ENCODE data around the gene RABL6. TPM values are rescaled to one million over a fixed set of nuclear protein-coding genes. Genes with fewer than 3 reads are reported as not detected.

RABL6 gene
- total RNA-seq, 2 experiments from 2014 or later: 101 to 106 TPM

DNA sequence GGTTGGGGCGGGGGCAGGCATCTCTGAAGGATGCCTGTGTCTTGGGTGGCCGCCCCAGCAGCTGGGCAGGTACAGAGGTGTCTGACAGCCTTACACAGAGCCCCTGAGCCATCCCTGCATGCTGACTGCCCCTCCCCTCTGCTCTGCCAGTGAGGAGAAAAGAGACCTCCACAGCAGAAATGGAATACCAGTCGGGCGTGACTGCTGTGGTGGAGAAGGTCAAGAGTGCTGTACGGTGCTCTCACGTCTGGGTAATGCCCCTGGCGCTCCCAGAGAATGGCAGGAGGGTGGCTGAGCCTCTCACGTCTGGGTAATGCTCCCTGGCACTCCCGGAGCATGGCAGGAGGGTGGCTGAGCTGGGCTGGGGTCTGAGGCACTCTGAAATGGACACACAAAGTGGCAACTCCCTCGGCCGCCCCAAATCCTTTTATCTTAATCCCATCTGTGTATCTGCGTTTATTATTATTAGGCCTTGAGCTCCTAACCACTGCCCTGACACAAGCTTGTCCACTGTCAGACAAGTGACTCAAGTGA lies 2.5 kb upstream of the RABL6 start:
- POLR2A ChIA-PET: no interaction called here
- CTCF ChIA-PET: interaction anchor here (1.2 to 1.7 kb wide), 2 partner anchors 13 to 39 kb away, joined by 3 to 7 read pairs; no protein-coding TSS in a partner anchor

DNA sequence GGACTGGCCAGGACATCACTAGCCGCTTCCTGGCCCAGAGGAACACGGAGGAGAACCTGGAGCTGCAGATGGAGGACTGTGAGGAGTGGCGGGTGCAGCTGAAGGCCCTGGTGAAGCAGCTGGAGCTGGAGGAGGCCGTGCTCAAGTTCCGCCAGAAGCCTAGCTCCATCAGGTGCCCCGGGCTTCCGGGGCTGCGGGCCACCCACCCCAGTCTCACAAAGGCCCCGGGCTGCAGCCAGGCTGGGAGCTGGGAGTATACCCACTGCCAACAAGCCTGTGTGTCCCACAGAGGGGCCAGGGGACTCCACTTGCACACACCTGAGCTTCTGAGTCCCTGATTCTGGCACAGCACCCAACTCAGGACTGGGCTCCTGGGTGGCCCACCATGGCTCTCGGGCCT lies 1.7 kb upstream of the RABL6 start:
- POLR2A ChIA-PET: interaction anchor here (1.7 kb wide), 1 partner anchor 281 kb away, joined by 4 read pairs; the partner anchor contains the start of gene MAN1B1
- CTCF ChIA-PET: interaction anchor here (1.2 to 1.7 kb wide), 3 partner anchors 14 to 40 kb away, joined by 3 to 7 read pairs (median 3); no protein-coding TSS in a partner anchor

DNA sequence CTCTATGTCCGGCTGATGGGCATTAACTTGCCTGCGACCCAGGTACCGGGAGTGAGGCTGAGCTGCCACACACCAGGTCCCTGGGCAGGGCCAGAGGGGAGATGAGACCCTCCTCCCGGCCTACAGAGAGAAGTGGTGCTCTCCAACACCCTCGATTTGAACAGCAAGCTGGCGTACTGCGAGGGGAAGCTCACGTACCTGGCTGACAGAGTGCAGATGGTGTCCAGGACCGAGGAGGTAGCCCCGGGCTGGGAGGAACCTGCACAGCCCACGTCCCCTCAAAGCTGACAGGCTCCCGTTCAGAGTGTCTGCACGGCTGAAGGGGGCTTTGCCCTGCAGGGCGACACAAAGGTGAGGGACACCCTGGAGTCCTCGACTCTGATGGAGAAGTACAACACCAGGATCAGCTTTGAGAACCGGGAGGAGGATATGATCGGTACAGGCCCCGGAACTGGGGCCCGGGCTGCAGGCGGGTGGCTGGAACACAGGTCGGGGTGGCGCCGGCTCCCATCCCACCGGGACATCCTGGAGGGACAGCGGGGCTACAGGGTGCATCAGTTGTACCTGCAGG lies 1.0 kb upstream of the RABL6 start:
- POLR2A ChIA-PET: interaction anchor here (0.6 to 1.7 kb wide), 2 partner anchors 281 to 382 kb away, joined by 3 to 4 read pairs; partner anchors contain the start of gene MAN1B1
- CTCF ChIA-PET: interaction anchor here (1.0 to 1.7 kb wide), 5 partner anchors 9 to 289 kb away, joined by 3 to 7 read pairs (median 3); no protein-coding TSS in a partner anchor

DNA sequence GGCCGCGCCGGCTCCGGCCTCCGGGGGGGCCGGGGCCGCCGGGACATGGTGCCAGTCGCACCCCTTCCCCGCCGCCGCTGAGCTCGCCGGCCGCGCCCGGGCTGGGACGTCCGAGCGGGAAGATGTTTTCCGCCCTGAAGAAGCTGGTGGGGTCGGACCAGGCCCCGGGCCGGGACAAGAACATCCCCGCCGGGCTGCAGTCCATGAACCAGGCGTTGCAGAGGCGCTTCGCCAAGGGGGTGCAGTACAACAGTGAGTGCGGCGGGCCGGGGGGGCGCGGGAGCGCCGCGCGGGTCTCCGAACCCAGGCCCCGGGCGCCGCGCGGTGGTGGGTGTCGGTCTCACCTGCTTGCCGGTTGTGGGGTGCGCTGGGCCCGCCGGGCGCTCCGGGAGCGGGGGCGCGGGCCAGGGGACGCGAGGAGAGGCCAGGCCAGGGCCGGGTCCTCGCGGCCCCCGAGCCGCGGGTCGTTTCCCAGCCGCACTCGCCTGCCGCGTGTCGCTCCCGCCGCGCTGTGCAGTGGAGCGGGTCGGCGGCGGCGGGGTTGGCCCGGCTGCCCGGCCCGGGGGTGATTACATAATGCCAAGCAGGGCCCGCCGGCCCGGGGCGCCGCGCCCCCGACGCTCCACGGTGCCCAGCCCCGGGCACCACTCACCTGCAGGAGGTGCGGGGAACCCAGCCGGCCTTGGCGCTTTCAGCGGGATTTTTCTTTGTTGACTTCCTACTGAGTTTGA lies 492 bp downstream of the RABL6 start:
- CTCF ChIA-PET: interaction anchor here (1.2 to 2.6 kb wide), 3 partner anchors 16 to 34 kb away, joined by 3 to 9 read pairs (median 5); partner anchors contain the start of gene AJM1
- POLR2A ChIA-PET: interaction anchor here (0.6 to 1.7 kb wide), 4 partner anchors 40 to 279 kb away, joined by 3 to 10 read pairs (median 4); partner anchors contain the start of gene MAN1B1

DNA sequence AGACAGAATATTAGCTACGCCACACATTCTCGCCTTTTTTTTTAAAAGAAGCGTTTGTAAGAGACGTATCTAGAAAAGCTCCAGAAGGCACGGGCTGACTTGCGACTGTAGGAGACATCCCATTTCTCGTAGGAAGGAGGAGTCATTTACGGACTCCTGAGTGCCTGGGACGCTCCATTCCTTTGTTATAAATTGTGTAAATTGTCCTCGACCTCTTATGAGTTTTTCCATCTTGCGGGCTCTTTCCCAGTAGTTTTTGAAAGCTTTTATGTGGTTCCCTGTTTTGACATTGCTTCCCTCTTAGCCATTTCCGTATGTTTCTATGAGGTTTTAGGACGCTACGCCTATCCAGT lies 1.0 kb downstream of the RABL6 start:
- CTCF ChIA-PET: interaction anchor here (1.2 to 2.6 kb wide), 3 partner anchors 16 to 34 kb away, joined by 3 to 9 read pairs (median 5); partner anchors contain the start of gene AJM1
- POLR2A ChIA-PET: interaction anchor here (0.9 kb wide), 1 partner anchor 226 kb away, joined by 3 read pairs; no protein-coding TSS in a partner anchor

DNA sequence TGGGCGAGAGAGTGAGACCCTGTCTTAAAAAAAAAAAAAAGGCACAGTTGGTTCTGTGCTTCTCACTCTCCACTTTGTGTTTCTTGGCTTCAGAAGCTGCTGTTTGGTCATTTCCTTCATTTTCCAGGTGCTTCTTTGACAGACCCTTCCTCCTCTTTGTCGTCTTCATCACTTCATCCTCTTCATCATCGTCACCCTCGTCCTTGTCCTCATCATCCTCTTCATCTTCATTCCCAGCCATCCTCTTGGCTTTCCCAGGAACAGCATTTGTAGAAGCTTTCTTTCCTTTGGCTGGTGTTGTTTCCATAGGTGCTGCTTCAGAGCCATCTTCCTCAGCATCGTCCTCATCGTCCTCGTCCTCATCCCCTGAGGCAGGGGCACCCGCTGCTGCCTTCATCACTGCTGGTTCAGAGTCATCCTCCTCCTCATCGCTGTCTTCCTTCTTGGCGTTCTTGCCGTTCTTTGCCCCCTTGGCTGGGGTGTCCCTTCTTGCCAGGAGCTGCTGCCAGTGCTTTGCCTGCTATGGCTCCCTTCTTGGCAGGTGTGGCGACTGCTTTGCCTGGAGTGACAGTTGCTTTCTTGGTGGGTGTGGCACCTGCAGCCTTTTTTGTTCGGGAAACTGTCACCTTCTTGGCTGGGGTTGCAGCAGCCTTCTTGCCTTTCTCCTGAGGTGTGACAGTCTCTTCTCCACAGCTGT lies 7.1 kb downstream of the RABL6 start:
- ChIA-PET CTCF (interaction anchor here (0.9 to 1.1 kb wide), 3 partner anchors 8 to 214 kb away, joined by 3 to 7 read pairs (median 3); partner anchors contain the start of gene AJM1), POLR2A (interaction anchor here (0.8 kb wide), 1 partner anchor 125 kb away, joined by 5 read pairs; no protein-coding TSS in a partner anchor)

DNA sequence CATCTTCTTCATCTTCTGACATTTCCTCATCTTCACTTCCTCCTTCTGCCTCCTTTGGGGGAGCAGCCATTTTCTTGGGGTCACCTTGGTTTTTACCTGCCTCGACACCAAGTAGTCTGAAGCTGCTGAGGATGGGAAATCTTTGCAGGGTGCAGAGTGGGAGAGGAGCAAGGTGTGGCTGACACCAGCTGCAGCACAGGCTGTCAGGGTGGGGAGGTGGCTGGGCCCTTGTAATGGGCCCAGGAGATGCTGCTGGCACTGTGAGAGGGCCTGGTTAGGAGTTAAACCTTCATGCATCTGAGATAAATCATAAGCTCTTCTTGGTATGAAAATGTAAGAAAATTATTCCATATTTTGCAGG lies 7.7 kb downstream of the RABL6 start:
- CTCF ChIA-PET: interaction anchor here (0.9 to 1.1 kb wide), 3 partner anchors 8 to 213 kb away, joined by 3 to 7 read pairs (median 3); partner anchors contain the start of gene AJM1
- POLR2A ChIA-PET: no interaction called here

DNA sequence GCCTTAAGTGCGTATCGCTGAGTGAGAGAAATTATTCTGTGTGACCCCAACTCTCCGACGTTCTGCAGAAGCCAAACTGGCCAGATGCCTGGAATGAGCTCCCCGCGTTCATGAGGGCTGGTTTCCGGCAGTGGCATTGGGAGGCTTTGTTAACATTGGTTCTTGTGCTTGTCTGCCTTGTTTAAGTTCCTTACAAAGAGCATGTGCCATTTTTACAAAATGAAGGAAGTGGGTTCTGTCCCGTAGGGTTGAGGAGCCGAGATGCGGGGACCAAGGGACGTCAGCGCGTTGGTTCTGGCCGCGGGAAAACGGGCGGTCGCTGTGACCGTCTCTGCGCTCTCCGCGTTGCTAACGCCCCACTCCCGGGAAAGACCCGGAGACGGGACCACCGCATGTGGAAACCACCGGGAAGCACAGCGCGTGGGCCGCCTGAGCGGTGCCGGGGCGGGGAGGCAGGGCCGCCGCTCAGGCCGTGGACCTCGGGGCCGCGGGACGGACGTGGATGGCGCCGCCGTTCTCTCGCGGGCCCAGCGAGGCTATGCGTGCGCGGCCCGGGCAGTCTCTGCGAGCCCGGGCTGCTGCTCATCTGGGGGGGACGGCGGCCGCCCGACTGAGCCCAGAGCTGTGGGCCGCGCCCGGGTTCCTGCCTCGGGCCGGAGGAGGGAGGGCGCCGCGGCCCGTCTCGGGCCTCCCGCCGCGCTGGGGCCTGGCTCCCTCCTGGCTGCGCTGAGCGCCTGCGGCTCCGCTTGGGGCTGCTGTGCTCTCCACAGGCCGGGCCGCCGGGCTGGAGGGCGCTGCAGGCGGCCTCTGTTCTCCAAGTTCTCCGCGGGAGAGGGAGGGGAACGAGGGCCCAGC lies 13.4 kb downstream of the RABL6 start:
- CTCF ChIA-PET: no interaction called here
- POLR2A ChIA-PET: no interaction called here

DNA sequence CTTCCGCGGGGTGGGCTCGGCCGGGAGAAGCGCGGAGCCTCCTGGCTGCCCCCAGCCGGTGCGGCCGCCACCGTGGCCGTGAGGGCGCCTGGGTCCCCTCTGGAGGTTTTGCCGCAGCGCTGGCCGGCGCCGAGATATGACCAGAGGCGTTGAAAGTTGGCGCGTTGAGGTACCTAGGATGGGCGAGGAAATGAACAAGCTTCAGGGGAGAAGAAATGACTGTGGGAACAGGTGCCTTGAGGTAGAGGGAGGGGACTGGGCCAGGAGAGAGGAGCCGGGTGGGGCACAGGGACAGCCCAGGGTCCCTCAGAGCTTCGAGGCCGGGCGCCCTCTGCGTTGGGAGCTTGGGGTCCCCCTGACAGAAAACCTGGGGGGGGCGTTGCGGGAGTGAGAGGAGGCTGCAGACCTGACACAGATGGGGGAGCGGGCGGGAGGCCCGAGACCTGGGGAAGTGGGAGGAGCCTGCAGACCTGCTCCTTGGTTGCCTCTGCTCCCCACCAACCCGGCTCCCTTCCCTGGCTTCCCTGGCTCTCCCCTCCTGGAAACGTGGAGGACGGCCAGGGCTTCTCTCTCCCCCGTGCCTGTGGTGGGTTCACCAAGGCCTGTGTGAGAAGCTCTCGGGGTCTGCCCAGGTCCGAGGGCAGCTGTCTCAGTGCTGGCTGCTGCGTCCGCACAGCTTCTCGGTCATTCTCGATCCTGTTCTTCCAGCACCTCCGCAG lies 14.2 kb downstream of the RABL6 start:
- ChIA-PET POLR2A (no interaction called here), CTCF (interaction anchor here (0.7 to 0.9 kb wide), 2 partner anchors 213 to 260 kb away, joined by 3 read pairs; no protein-coding TSS in a partner anchor)

DNA sequence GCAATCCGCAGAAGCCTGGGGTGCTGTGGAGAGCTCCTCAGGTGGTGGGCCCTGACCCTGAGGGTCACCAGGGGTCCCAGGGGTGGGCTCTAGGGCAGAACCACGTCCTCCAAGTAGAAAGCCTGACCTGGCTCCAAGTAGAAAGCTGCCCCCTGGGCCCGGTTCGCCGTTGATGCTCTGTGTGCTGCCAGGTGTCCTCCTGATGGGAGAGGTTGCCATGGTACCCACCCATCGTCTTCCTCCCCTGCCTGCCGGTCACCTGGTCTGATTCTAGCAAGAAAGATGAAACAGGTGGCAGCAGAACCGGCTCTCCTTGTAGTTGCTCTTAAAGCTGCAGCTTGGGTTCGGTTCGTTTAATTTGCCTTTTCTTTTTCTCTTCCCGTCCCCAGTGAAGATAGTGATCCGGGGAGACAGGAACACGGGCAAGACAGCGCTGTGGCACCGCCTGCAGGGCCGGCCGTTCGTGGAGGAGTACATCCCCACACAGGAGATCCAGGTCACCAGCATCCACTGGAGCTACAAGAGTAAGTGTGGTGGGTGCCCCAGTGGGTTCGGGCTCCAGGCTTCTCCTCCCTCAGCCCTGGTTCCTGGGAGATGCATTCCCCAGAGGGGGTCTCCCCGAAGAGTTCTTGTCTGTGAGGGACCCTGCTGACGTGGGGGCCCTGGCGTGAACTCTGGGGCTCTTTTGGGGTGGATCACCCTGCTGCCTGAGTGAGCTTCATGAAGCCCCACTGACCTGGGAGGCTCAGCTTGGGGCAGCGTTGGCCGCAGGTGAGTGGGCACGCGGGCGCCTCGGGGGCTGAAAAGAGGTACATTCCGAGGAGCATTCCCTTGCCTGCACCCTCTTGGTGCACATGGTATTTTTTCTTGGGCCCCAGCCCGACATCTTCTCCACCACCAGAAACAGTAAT lies 15.6 kb downstream of the RABL6 start:
- POLR2A ChIA-PET: no interaction called here
- CTCF ChIA-PET: interaction anchor here (0.7 to 2.5 kb wide), 7 partner anchors 12 to 261 kb away, joined by 3 to 7 read pairs (median 3); no protein-coding TSS in a partner anchor

DNA sequence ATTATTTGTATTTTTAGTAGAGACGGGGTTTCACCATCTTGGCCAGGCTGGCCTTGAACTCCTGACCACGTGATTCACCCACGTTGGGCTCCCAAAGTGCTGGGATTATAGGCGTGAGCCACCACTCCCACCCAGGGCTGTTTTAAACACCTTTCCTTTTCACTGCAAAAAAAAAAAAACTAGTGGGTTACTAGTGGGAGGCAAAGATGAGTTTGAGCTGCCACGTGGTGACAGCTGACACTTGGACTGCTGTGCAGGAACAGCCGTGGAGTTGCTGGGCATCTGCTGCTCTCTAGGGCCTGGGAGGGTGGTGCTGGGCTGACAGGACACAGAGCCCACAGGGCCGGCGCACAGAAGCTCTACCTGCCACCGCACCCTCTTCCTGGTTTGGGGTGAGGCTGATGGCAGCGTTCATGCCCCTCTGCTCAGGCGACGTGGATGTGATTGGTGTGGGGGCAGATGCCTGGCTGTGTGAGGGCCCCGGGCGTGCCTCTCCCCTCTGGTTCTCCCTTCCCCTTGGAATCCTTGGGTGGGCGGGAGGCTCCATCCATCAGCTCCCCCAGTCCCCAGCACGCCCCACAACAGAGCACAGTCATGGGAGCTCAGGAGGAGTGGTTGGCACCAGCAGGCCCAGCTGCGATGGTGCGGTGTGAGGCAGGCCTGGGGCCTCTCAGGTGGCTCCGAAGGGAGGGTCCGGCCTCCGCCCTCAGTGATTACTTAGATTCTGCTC lies 16.9 kb downstream of the RABL6 start:
- CTCF ChIA-PET: interaction anchor here (0.7 to 2.5 kb wide), 5 partner anchors 10 to 23 kb away, joined by 3 to 7 read pairs (median 4); no protein-coding TSS in a partner anchor
- POLR2A ChIA-PET: no interaction called here

DNA sequence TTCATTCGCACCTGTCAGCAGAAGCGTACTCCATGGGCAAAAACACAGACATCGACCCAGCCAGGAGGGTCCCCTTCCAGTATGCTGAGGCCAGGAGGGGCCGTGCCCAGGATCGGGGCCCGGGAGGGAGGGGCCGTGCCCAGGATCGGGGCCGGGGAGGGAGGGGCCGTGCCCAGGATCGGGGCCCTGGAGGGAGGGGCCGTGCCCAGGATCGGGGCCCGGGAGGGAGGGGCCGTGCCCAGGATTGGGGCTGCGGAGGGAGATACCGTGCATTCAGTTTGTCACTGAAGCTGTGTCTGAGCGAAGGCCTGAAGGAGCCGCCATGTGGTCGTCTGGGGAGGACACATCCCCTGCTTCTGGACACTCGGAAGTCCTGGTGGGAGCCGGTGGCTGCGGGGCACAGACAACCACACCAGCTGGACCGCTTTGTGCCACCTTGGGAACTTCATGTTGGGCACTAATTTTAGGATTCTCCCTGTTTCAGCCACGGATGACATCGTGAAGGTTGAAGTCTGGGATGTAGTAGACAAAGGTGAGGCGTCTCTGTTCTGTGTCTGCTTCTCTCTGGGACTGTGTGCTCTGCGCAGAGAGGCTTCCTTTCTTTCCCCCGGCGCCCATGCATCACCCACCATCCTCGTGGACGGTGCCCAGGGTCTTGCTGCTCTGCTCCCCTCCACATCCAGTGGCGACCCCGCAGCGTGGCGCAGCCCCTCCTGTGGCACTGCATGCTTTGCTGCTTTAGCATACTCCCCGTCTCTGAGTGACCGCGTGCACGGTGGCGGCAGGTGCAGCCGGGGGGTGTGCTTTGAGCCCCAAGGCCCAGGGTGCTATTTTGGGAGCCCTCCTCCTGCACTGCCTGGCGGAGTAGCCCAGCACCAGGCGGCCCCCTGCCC lies 17.8 kb downstream of the RABL6 start:
- ChIA-PET POLR2A (no interaction called here), CTCF (interaction anchor here (1.5 kb wide), 1 partner anchor 242 kb away, joined by 3 read pairs; no protein-coding TSS in a partner anchor)

DNA sequence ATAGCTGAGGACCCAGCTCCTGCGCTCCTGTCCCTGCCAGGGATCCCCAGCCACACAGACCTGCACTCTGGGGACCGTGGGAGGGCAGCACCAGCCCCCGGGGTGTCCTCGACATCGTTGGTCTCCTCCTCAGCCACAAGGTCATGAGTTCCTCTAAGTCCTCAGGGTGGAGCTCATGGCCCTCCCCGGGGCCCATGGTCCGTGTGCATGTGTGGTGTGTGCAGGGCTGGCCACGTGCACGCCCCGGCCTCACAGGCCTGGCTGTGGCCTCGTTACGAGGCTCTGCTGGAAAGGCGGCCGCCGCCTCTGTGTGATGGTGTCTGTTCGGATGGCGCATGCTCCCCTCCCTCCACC lies 18.4 kb downstream of the RABL6 start:
- ChIA-PET CTCF (interaction anchor here (1.5 kb wide), 1 partner anchor 241 kb away, joined by 3 read pairs; no protein-coding TSS in a partner anchor), POLR2A (no interaction called here)

DNA sequence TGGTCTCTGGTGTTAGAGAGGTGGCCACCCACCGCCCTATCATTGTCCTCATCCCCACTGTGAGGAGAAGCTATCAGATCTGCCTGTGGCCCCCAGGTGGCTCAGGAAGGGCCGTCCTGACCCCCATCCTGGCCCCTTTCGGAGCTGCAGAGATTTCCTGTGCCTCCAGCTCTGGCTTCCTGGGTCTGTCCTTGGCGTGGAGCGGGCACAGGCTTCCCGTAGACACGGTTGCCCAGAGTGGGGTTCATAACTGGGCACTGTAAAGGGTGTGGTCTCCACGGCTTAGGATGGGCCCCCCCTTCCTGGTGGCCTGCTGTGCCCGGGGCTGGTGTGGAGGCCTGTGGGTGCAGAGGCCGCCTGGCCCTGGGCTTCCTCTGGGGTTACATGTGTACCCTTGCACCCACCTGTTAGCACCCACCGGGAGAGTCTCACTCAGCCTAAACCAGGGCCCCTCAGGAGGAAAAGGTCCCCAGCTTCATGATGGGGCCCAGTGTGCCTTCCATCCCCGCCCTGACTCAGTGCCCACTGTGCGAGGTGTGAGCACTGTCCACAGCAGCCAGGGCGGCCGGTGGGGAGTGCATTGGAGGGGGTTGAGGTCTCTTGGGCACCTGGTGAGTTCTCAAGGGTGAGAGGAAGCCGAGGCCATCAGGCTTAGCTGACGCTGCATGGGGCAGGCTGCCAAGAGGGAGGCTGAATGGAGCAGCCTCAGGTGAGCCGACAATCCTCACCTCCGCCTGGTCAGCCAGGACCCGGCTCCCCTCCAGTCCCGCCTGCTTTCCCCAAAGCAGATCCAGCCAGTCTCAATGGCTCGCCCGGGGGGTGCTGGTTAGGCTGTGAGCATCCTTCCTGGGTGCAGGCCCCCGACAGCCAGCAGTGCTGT lies 19.2 kb downstream of the RABL6 start:
- CTCF ChIA-PET: interaction anchor here (0.6 to 1.5 kb wide), 2 partner anchors 46 to 241 kb away, joined by 3 read pairs; no protein-coding TSS in a partner anchor
- POLR2A ChIA-PET: no interaction called here
